Measurements from ENCODE around the gene TRPM2.

DNA sequence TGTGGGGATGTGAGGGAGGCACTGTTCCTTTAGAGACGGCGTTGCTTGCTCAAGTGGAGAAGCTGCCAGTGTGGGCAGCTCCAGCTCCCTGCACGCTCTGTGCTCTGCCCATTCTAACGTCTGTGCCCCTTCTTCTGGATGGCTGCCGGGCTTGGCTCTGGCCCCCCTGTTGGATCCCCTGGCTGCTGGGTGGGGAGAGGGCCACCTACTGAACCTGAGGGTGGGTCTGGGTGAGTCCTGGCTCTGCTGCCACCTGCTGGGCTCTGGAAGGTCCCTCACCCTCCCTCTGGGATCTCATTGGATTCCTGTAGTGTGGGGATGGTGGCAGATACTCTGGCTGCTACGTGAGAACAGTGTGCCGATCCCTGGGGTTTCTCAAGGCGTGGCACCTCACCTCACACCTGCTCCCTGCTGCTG is 48.5 kb upstream of the TRPM2 start:
- TF ChIP-seq, protein P1, sequence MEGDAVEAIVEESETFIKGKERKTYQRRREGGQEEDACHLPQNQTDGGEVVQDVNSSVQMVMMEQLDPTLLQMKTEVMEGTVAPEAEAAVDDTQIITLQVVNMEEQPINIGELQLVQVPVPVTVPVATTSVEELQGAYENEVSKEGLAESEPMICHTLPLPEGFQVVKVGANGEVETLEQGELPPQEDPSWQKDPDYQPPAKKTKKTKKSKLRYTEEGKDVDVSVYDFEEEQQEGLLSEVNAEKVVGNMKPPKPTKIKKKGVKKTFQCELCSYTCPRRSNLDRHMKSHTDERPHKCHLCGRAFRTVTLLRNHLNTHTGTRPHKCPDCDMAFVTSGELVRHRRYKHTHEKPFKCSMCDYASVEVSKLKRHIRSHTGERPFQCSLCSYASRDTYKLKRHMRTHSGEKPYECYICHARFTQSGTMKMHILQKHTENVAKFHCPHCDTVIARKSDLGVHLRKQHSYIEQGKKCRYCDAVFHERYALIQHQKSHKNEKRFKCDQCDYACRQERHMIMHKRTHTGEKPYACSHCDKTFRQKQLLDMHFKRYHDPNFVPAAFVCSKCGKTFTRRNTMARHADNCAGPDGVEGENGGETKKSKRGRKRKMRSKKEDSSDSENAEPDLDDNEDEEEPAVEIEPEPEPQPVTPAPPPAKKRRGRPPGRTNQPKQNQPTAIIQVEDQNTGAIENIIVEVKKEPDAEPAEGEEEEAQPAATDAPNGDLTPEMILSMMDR (IDR thresholded peaks at IDR 0.05; ENCODE audit: low read depth, low read length): peak; percentile 46
- TF ChIP-seq EZH2phosphoT487 (IDR thresholded peaks at IDR 0.05; ENCODE audit: low read depth): no peak

All from OCI-LY3 (cell line).